Activated naive CD4-positive, alpha-beta T cell (primary cell): Measurements from ENCODE around the gene TBXAS1.

Experiments used
- DNase-seq, 4 experiments: peaks; one replicate each; lab custom pipeline; 2025; lab: John Stamatoyannopoulos, UW

Gene TBXAS1

DNA sequence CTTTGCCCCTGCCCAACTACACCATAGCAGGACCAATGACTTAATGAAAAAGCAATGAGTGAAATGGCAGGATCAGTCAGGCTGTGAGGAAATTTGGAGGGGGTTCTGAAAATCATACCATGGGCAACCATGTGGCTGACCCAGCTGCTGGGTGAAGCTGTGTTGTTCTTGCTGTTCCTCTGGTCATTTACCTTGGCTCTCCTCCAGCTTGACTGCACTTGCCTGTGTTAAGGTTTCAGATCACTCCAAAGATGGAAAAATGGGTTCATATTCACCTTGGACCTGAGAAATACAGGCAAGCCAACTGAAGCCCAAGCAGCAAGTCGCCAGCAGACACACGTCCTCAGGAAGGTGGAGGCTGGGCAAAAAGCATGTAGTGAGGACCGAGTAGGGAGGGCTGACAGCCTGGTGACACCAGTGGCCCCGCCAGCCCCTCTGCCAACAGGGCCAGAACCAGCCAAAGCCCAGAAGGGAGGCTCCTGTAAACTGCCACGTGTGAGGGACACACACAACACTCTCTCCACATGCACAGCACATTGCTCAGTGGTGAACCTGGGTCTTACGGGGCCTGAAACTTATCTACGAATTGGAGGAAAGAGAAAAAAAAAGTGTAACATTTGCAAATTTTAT lies 193.6 kb downstream of the TBXAS1 start:
- DNase-seq: no peak

DNA sequence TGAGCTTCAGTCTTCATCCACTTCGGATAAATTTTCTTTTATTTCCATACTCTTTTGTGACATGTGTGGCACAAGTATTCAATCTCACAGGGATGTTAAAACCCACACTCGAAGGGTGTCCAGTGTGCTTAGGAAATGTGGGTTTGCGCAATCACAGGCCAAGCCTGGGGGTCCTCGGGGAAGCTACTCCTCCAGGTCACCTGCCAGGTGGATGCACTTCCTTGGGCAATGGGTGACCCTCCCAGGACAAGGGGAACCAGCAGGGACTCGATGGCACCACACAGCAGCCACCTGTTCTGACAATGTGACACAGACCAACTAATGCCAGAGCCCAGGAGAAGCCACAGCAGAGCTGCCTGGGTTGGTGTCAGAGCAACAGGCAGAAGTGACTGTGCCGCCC lies 194.7 kb downstream of the TBXAS1 start:
- no peak for DNase-seq

GRCh38 chr7:140024585-140024984 lies 195.5 kb downstream of the TBXAS1 start:
- DNase-seq: no peak

DNA sequence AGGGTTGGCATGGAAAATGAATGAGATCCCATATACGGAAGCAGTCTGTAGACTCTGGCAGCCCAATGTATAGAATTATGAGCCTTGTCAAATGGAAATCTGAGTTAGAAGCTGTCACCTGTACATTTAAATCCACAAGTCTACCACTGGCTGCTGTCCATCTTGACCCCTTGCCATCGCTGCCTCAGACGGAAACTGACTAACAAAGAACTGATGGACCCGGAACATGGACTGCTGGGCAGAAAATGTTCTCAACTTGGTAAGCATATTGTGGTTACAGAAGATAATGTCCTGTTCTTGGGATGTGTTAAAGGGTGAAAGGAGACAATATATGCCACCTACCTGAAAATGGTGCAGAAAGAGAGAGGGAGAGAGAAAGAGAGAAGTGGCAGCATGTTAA lies 196.2 kb downstream of the TBXAS1 start:
- no peak for DNase-seq

DNA sequence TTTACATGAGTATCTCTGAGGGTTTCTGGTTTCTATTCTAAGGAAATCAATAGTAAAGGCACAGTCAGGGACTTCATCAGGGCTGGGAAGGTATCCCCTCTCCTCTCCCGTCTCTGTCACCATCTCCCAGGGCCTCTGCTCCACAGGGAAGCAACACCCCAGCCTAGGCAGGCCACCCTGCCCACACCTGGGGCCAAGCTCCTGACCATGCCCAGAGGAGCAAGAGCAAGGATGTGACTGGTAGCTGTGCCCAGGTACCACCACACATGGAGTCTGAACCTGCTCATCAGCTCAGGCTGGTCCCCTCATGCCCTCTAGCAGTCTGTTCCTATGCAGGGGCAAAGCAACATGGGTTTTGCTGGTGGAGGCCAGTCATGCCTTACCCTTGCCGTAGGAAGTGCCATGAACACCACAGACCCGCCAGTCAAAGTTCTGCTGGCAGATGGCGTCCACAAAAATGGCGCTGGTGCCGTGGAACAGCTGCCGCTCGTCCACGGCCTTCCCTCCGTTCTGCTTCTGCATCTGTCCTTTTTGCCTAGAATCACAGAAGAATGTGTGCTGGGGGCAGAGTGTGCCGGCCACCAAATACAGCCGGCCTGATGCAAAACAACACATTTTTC lies 196.9 kb downstream of the TBXAS1 start:
- no peak for DNase-seq

GRCh38 chr7:140026935-140027334 lies 197.9 kb downstream of the TBXAS1 start:
- no peak for DNase-seq

- no peak for DNase-seq
Measured at GRCh38 chr7:140027858-140028257, 198.8 kb downstream of the TBXAS1 start.

DNA sequence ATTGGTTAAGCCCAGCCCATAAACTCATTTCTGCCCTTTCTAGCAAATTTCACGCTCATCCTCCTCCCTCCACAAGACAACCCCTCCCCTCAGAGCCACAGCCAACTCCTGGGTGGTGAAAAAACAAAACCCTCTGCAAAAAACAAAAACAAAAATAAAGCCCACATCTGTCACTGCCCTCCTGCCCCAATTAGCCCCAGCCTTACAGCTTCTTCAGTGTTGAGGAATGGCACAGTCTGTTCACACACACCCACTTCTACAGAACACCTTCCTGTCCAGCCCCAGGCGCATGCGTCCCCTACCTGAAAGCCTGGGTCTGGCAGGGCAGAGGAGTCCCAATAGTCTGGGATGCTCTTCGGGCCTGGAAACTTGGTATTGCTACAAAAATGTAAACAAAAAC lies 199.2 kb downstream of the TBXAS1 start:
- no peak for DNase-seq

GRCh38 chr7:140029072-140029471 lies 200.0 kb downstream of the TBXAS1 start:
- no peak for DNase-seq

GRCh38 chr7:140031364-140031763 lies 202.3 kb downstream of the TBXAS1 start:
- no peak for DNase-seq

DNA sequence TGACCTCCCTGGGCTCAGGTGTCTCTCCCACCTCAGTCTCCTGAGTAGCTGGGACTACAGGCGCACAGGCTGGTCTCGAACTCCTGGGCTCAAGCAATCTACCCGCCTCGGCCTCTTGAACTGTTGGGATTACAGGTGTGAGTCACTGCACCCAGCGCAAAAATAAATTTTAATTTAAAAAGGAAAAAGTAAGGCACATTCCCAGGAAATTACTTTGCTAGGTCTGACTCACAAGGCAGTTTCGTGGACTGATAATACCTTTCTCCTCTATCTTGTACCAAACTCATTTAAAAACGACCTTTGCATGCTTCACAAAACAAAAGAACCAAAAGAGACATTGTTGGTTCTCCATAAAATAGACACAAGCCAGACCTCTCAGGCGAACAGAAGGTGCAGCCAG lies 204.0 kb downstream of the TBXAS1 start:
- DNase-seq: no peak

DNA sequence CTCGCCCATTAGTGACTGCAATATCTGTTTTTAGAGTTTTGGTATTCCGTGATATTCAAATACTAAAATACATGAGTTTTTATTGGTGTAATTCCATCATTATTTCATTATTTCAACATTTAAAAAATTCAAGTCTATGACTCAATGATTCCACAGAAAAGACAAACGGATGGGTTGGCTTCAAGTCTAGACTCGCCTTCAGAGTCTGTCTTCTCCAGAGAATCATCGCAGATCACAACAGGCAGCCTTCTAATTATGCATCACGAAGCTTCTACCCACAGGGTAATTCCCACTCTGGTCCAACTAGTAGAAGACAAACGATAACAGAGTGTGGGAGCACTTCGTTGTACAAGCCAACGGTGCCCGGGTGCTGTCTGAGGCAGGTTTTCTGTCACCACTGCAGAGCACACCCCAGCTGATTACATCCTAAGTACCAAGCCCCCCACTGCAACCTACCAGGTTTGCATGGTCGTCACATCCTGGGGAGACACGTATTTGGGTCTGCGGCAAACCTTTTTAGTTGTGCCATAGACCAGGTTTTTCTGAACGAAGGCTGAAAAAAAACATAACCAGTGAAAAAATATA lies 204.8 kb downstream of the TBXAS1 start:
- no peak for DNase-seq

DNA sequence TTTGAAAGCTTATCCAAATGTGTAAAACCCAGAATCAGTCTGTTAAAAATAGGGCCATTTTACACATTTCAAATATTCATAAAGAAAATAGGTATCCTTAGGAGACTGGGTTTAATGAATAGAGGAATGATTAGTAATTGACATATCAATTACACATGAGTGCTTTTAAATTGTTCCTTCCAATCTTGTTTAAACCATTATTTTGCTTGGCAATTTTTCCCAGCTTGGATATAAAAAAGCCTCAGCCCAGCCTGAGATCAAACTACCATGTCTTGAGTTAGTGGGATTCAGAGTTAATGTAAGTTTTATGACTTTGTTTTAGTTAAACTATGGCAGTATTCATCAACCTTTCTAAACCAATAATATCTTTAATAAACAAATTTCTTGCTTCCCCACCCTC lies 205.4 kb downstream of the TBXAS1 start:
- DNase-seq: no peak

DNA sequence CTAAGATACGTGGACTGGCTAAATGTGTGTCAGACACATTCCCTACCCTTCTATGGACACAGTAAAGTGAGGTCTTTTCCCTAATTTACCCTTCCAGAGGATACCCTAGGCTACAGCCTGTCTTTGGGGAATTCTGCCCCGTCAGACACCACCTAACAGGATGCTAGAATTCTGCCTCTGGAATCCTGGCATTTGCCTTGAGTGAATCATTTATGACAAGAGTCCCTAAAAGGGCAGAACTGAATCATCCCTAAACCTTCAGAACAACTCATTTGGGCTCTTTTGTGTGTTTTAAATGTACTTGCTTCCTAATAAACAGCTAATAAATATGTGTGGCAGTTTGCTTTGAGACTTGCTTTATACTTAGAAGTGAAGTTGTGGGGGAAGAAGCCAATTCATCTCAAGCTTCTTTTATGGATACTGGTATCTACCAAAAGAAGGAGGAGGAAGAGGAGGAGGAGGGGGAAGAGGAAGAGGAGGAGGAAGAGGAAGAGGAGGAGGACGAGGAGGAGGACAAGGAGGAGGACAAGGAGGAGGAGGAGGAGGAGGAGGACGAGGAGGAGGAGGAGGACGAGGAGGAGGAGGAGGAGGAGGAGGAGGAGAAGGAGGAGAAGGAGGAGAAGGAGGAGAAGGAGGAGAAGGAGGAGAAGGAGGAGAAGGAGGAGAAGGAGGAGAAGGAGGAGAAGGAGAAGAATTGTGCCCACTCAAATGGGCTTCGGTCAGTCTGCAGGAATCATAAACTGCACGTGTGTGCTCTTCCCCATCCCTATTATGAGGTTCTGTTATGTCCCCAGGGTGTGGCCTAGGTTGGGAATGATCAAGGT lies 206.5 kb downstream of the TBXAS1 start:
- DNase-seq: no peak

DNA sequence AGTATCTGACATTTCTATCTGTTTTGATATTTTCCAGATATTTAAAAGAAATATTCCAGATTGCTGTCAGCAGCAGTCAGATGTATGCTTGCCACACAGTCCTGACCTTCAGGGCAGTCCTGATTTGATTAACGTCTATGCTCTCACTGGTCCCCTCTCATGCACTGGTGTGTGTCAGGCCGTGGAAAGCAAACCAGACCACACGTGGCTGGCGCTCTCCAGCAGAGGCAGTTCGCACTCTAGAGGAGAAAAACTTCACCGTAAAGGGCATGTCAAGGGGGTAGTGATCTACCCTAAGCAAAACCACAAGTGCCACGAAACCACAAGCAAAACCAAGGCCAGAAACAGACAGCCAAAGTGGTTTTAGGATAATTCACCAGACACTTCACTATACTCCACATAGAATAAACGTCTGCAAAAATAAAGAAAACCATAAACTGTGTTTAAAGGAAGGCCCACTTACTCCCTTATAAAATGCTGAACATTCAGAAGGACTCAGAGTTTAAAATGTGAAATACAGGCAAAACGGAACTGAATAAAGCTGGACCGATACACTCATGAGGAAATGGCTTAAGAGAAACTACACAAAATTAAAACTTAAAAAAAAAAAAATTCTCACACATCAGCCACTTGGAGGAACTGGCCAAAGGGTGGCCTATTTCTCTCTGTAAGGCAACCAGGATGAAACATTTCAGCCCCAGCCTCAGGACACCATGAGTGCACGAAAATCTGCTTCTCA lies 207.3 kb downstream of the TBXAS1 start:
- DNase-seq: no peak

- no peak for DNase-seq
Measured at GRCh38 chr7:140039066-140039465, 210.0 kb downstream of the TBXAS1 start.

DNA sequence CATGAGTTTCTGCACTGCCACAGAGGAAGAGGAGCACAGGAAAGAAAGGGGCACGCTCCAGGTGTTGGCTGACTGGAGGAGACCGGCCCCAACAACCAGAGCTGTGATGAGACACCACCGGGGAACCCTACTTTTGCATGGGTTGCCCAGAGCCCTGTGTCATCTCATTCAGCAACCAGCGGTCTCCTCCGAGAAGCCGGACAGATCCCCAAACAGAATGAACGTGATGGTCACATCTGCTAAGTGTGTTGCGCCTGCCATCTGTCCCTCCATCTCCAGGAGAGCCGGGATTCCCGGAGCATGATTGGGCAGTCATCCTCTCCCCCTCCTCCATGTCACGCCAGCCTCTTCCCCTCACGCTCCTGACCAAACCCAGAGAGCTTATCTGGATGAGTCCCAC lies 210.8 kb downstream of the TBXAS1 start:
- DNase-seq: no peak

GRCh38 chr7:140041659-140042385 lies 212.8 kb downstream of the TBXAS1 start:
- DNase-seq: no peak

GRCh38 chr7:140042386-140042670 lies 213.3 kb downstream of the TBXAS1 start:
- no peak for DNase-seq

- no peak for DNase-seq
Measured at GRCh38 chr7:140044251-140044650, 215.2 kb downstream of the TBXAS1 start.

GRCh38 chr7:140045697-140046096 lies 216.6 kb downstream of the TBXAS1 start:
- no peak for DNase-seq

- DNase-seq: no peak
Measured at GRCh38 chr7:140047197-140047596, 218.1 kb downstream of the TBXAS1 start.
